Caco-2 (cell line): ENCODE results near the gene CHRNA7. TPM values are rescaled to one million over a fixed set of nuclear protein-coding genes. Genes with fewer than 3 reads are reported as not detected.

Experiments used
- Bru-seq: library from RNA; stranded (reverse); fragments of 400-500 nt; gene quantifications from one replicate; lab custom pipeline; 2021; lab: Mats Ljungman, UMichigan
- BruChase-seq, 2 experiments: library from RNA; stranded (reverse); fragments of 400-500 nt; gene quantifications; one replicate each; lab custom pipeline; 2021; lab: Mats Ljungman, UMichigan
- BruUV-seq: library from RNA; stranded (reverse); fragments of 400-500 nt; replicated peaks from 2 replicates; lab custom pipeline; 2021; lab: Mats Ljungman, UMichigan
- CTCF ChIA-PET: fragments of 300-600 bp; sonication (Branson Sonifier 250); formaldehyde crosslinking; loops from one replicate; lab custom pipeline; 2022; ENCODE audit warnings: antibody characterized with exemption; lab: Charles Lee
- POLR2A ChIA-PET: fragments of 300-600 bp; sonication (Branson Sonifier 250); formaldehyde crosslinking; loops from one replicate; lab custom pipeline; 2022; ENCODE audit warnings: antibody characterized with exemption; lab: Charles Lee
- DNase-seq, 2 experiments: peaks; one replicate each; pipeline versions ENCODE4 v3.0.0 to v3.0.0-alpha.2; 2020 to 2022
- H3K27me3 ChIP-seq: replicated peaks from 2 replicates; pipeline ENCODE4 v1.6.0; 2011; ENCODE audit warnings: low read length; ENCODE audit not compliant: control insufficient read depth, insufficient read depth
- H3K36me3 ChIP-seq: 2 replicates; pipeline ENCODE4 v1.5.1; 2011; ENCODE audit warnings: low read length; ENCODE audit not compliant: control insufficient read depth, insufficient read depth
- H3K4me1 ChIP-seq: fragments of 250-450 bp; sonication (Bioruptor Pico); 2 replicates; pipeline ENCODE4 v1.5.1; 2020; ENCODE audit warnings: mild to moderate bottlenecking
- H3K4me3 ChIP-seq: 2 replicates; pipeline ENCODE4 v1.5.1; 2011; ENCODE audit warnings: low read depth, mild to moderate bottlenecking, control low read depth, low read length
- H3K9me3 ChIP-seq: fragments of 250-450 bp; sonication (Bioruptor Pico); 2 replicates; pipeline ENCODE4 v1.5.1; 2020; ENCODE audit warnings: mild to moderate bottlenecking, moderate library complexity
- H3K27ac Mint-ChIP-seq: one replicate; pipeline ENCODE4 v1.8.0; 2022; ENCODE audit warnings: mixed read lengths; ENCODE audit not compliant: unreplicated experiment
- H3K27me3 Mint-ChIP-seq: one replicate; pipeline ENCODE4 v1.8.0; 2022; ENCODE audit warnings: mixed read lengths; ENCODE audit not compliant: insufficient read depth, unreplicated experiment
- H3K36me3 Mint-ChIP-seq: one replicate; pipeline ENCODE4 v1.8.0; 2022; ENCODE audit warnings: mild to moderate bottlenecking, mixed read lengths; ENCODE audit not compliant: insufficient read depth, unreplicated experiment
- H3K4me1 Mint-ChIP-seq: one replicate; pipeline ENCODE4 v1.8.0; 2022; ENCODE audit warnings: low read depth, mixed read lengths; ENCODE audit not compliant: unreplicated experiment
- H3K4me3 Mint-ChIP-seq: one replicate; pipeline ENCODE4 v1.8.0; 2022; ENCODE audit warnings: mild to moderate bottlenecking, moderate library complexity, mixed read lengths; ENCODE audit not compliant: unreplicated experiment
- H3K9me3 Mint-ChIP-seq: one replicate; pipeline ENCODE4 v1.8.0; 2022; ENCODE audit warnings: mixed read lengths; ENCODE audit not compliant: unreplicated experiment
- intact Hi-C: fragments of 100-400 bp; cut with micrococcal nuclease; formaldehyde crosslinking; loops from one replicate; pipeline ENCODE4 v1.10.0; 2022; ENCODE audit not compliant: unreplicated experiment
- long read RNA-seq: library from polyadenylated mRNA; stranded (forward); transcript quantifications from one replicate; pipeline ENCODE4 v2.0.0, GENCODE V29; 2022
- total RNA-seq: library from RNA; stranded (reverse); gene quantifications from 2 replicates; pipeline ENCODE4 v1.2.3, GENCODE V29; 2022
- TF ChIP-seq, protein P1 (sequence below), 2 experiments: fragments of 200-600 bp in 1 of 2; IDR thresholded peaks; 1 replicate in 1 of 2; 2 replicates in 1 of 2; pipeline versions ENCODE4 v1.5.1 to v1.8.0; 2011 to 2022; ENCODE audit warnings: antibody characterized with exemption in 1 of 2, control low read depth in 1 of 2, inconsistent platforms in 1 of 2, low read depth in 1 of 2, low read length in 1 of 2, mild to moderate bottlenecking in 1 of 2, moderate library complexity in 1 of 2; ENCODE audit not compliant: insufficient read depth in 1 of 2, severe bottlenecking in 1 of 2, unreplicated experiment in 1 of 2

Gene CHRNA7
- total RNA-seq (0.11 and 0.21 TPM in 2 replicates), Bru-seq, nascent RNA (percentile 12 among the genes with signal in this experiment), BruChase-seq, experiment 1, labeled RNA remaining after a 2-hour chase (percentile 14 among the genes with signal in this experiment), BruChase-seq, experiment 2, labeled RNA remaining after a 6-hour chase (percentile 13 among the genes with signal in this experiment)
- long read RNA-seq, full-length matches to known transcripts, result 1 of 1 reads
- long read RNA-seq, partial matches to known transcripts, result 0 of 1 reads
- long read RNA-seq, other reads (novel, unspliced or antisense), result 0 of 1 reads

DNA sequence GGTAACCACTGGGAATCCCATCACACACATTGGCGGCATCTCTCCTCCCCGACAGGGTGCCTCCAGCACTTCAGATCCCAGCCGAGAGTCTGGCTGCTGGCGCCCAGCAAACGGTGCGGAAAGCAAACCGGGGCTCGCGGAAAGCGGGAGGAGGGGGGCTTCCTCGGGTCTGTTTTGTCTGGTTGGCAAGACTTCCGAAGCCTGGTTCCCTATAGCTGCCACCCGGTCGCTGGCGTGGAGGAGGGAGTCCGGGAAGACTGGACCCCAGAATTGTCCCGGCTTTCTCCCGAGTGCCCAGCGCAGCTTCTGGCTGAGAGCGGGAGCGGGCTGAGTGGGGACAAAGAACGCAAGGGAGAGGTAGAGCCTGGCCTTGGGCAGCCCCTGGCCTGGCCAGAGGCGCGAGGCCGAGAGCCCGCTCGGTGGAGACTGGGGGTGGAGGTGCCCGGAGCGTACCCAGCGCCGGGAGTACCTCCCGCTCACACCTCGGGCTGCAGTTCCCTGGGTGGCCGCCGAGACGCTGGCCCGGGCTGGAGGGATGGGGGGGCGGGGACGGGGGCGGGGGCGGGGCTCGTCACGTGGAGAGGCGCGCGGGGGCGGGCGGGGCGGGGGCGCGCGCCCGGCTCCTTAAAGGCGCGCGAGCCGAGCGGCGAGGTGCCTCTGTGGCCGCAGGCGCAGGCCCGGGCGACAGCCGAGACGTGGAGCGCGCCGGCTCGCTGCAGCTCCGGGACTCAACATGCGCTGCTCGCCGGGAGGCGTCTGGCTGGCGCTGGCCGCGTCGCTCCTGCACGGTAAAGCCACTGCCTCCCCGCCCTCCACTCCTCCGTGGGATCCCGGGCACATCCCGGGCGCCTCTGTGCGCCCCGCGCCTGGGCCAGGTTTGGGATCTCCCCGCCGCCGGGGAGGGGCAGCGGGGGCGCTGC lies at the start of gene CHRNA7:
TSS of gene CHRNA7 (plus strand) at position 654 of the 920 bp plus-strand sequence. CDS start at position 734, 80 bp downstream.
- no peaks in the 10 kb centered on the region for H3K4me1 Mint-ChIP-seq
- intact Hi-C loops, result loop anchor here (1.0 to 5.0 kb wide), 2 partner anchors 29 to 158 kb away; partner anchors contain the start of gene OTUD7A
- H3K36me3 Mint-ChIP-seq, result no peaks in the 10 kb centered on the region
- Histone ChIP-seq H3K4me1 (peaks cover 11% of the 10 kb centered on the region; the same call in 1 of the 2 replicates), H3K27me3 (peaks cover 7% of the 10 kb centered on the region), H3K4me3 (peak within 1 kb of the TSS; percentile 42), H3K9me3 (peaks cover 3% of the 10 kb centered on the region; the same call in 1 of the 2 replicates), H3K36me3 (no peaks in the 10 kb centered on the region)
- no TSS peak for BruUV-seq
- no peaks in the 10 kb centered on the region for H3K9me3 Mint-ChIP-seq
- CTCF ChIA-PET, result interaction anchor here (1.5 to 1.6 kb wide), 2 partner anchors 8 to 53 kb away, joined by 3 to 6 read pairs; no protein-coding TSS in a partner anchor
- POLR2A ChIA-PET, result no interaction called here
- peaks cover 36% of the 10 kb centered on the region for H3K27me3 Mint-ChIP-seq
- peak within 1 kb of the TSS; percentile 66 for H3K4me3 Mint-ChIP-seq
- TF ChIP-seq, protein P1, sequence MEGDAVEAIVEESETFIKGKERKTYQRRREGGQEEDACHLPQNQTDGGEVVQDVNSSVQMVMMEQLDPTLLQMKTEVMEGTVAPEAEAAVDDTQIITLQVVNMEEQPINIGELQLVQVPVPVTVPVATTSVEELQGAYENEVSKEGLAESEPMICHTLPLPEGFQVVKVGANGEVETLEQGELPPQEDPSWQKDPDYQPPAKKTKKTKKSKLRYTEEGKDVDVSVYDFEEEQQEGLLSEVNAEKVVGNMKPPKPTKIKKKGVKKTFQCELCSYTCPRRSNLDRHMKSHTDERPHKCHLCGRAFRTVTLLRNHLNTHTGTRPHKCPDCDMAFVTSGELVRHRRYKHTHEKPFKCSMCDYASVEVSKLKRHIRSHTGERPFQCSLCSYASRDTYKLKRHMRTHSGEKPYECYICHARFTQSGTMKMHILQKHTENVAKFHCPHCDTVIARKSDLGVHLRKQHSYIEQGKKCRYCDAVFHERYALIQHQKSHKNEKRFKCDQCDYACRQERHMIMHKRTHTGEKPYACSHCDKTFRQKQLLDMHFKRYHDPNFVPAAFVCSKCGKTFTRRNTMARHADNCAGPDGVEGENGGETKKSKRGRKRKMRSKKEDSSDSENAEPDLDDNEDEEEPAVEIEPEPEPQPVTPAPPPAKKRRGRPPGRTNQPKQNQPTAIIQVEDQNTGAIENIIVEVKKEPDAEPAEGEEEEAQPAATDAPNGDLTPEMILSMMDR (IDR thresholded peaks at IDR 0.05; ENCODE audit: insufficient read depth in 1 of 2, low read depth in 1 of 2, low read length in 1 of 2, severe bottlenecking in 1 of 2, unreplicated experiment in 1 of 2), result peak in 1 of 2 experiments; percentile 36
- DNase-seq, result peak; percentile 69 to 76
- no peak within 1 kb of the TSS for H3K27ac Mint-ChIP-seq

GRCh38 chr15:31985607-31986006 lies 44.7 kb upstream of the CHRNA7 start:
- Histone ChIP-seq H3K36me3 (no peaks in the 10 kb centered on the region), H3K9me3 (no peaks in the 10 kb centered on the region), H3K4me1 (no peaks in the 10 kb centered on the region), H3K4me3 (no peak overlapping the region), H3K27me3 (no peaks in the 10 kb centered on the region)
- no peak for DNase-seq
- intact Hi-C loops, result no loop called here
- no TSS peak for BruUV-seq
- ChIA-PET CTCF (no interaction called here), POLR2A (no interaction called here)
- Mint-ChIP-seq H3K9me3 (no peaks in the 10 kb centered on the region), H3K4me1 (no peaks in the 10 kb centered on the region), H3K36me3 (no peaks in the 10 kb centered on the region), H3K27ac (no peak overlapping the region), H3K27me3 (peaks cover 23% of the 10 kb centered on the region), H3K4me3 (no peak overlapping the region)
- TF ChIP-seq, protein P1 (IDR thresholded peaks at IDR 0.05; ENCODE audit: insufficient read depth in 1 of 2, low read depth in 1 of 2, low read length in 1 of 2, severe bottlenecking in 1 of 2, unreplicated experiment in 1 of 2), result no peak

GRCh38 chr15:31993062-31993461 lies 37.3 kb upstream of the CHRNA7 start:
- Histone ChIP-seq H3K27me3 (no peaks in the 10 kb centered on the region), H3K9me3 (no peaks in the 10 kb centered on the region), H3K36me3 (no peaks in the 10 kb centered on the region), H3K4me3 (no peak overlapping the region), H3K4me1 (no peaks in the 10 kb centered on the region)
- no peak overlapping the region for H3K27ac Mint-ChIP-seq
- BruUV-seq, result no TSS peak
- H3K36me3 Mint-ChIP-seq, result no peaks in the 10 kb centered on the region
- H3K4me3 Mint-ChIP-seq, result no peak overlapping the region
- intact Hi-C loops, result no loop called here
- POLR2A ChIA-PET, result no interaction called here
- no peaks in the 10 kb centered on the region for H3K9me3 Mint-ChIP-seq
- CTCF ChIA-PET, result no interaction called here
- DNase-seq, result no peak
- no peaks in the 10 kb centered on the region for H3K4me1 Mint-ChIP-seq
- TF ChIP-seq, protein P1 (IDR thresholded peaks at IDR 0.05; ENCODE audit: insufficient read depth in 1 of 2, low read depth in 1 of 2, low read length in 1 of 2, severe bottlenecking in 1 of 2, unreplicated experiment in 1 of 2), result no peak
- peaks cover 4% of the 10 kb centered on the region for H3K27me3 Mint-ChIP-seq
